ENCODE measurements around the gene IQCH. TPM values are rescaled to one million over a fixed set of nuclear protein-coding genes. Genes with fewer than 3 reads are reported as not detected.

Gene IQCH
- total RNA-seq, 4 donors from 2014 or later, result 9.6 to 13.7 (median 11.8) TPM

- no peaks in the 10 kb centered on the region for H3K27me3 ChIP-seq
- no peaks in the 10 kb centered on the region for H3K36me3 ChIP-seq
- no peak for DNase-seq
- H3K27ac ChIP-seq, result no peak overlapping the region
- H3K4me1 ChIP-seq, result peaks cover 0 to 14% of the 10 kb centered on the region in 2 donors
- H3K4me3 ChIP-seq (replicated peaks in 1 of 3), result no peak overlapping the region
- 81 to 83% methylated on average over 9 of the region's 9 CpGs for WGBS, 2 donors
- TF ChIP-seq POLR2A (IDR thresholded peaks at IDR 0.05) (no peak), CTCF (IDR thresholded peaks at IDR 0.05) (no peak)
- H3K9me3 ChIP-seq, result no peaks in the 10 kb centered on the region
- intact Hi-C loops (cut with DNase I), result no loop called here
Observed at GRCh38 chr15:67394873-67395639, 140.5 kb downstream of the IQCH start.

- Histone ChIP-seq H3K4me3 (replicated peaks in 1 of 3) (no peak overlapping the region), H3K27ac (no peak overlapping the region), H3K36me3 (no peaks in the 10 kb centered on the region), H3K27me3 (no peaks in the 10 kb centered on the region), H3K4me1 (peaks cover 0 to 14% of the 10 kb centered on the region in 2 donors), H3K9me3 (no peaks in the 10 kb centered on the region)
- 83 to 90% methylated on average over 5 of the region's 5 CpGs for WGBS, 2 donors
- DNase-seq, result no peak
- intact Hi-C loops (cut with DNase I), result no loop called here
- no peak for TF ChIP-seq POLR2A (IDR thresholded peaks at IDR 0.05)
- TF ChIP-seq CTCF (IDR thresholded peaks at IDR 0.05), result no peak
Observed at GRCh38 chr15:67396114-67396513, 141.5 kb downstream of the IQCH start.

- no peak overlapping the region for H3K27ac ChIP-seq
- intact Hi-C loops (cut with DNase I), result no loop called here
- no peak for TF ChIP-seq POLR2A (IDR thresholded peaks at IDR 0.05)
- no peak for TF ChIP-seq CTCF (IDR thresholded peaks at IDR 0.05)
- peaks cover 0 to 14% of the 10 kb centered on the region in 2 donors for H3K4me1 ChIP-seq
- no peak overlapping the region for H3K4me3 ChIP-seq (replicated peaks in 1 of 3)
- H3K36me3 ChIP-seq, result no peaks in the 10 kb centered on the region
- no peaks in the 10 kb centered on the region for H3K27me3 ChIP-seq
- no peaks in the 10 kb centered on the region for H3K9me3 ChIP-seq
- WGBS, 2 donors, result 70 to 86% methylated on average over 1 of the region's 1 CpG
- no peak for DNase-seq
Observed at GRCh38 chr15:67397139-67397538, 142.6 kb downstream of the IQCH start.

- intact Hi-C loops (cut with DNase I), result no loop called here
- TF ChIP-seq POLR2A (IDR thresholded peaks at IDR 0.05) (no peak), CTCF (IDR thresholded peaks at IDR 0.05) (no peak)
- WGBS, 2 donors, result 93 to 95% methylated on average over 4 of the region's 4 CpGs
Observed at GRCh38 chr15:67399925-67400324, 145.3 kb downstream of the IQCH start.

GRCh38 chr15:67400890-67401289 is 146.3 kb downstream of the IQCH start:
- H3K4me1 ChIP-seq, result peaks cover 0 to 17% of the 10 kb centered on the region in 2 donors
- H3K4me3 ChIP-seq (replicated peaks in 1 of 3), result no peak overlapping the region
- H3K27ac ChIP-seq, result no peak overlapping the region
- 90 to 92% methylated on average over 2 of the region's 2 CpGs for WGBS, 2 donors
- DNase-seq, result no peak
- no peaks in the 10 kb centered on the region for H3K9me3 ChIP-seq
- H3K27me3 ChIP-seq, result no peaks in the 10 kb centered on the region
- intact Hi-C loops (cut with DNase I), result no loop called here
- H3K36me3 ChIP-seq, result no peaks in the 10 kb centered on the region
- no peak for TF ChIP-seq CTCF (IDR thresholded peaks at IDR 0.05)
- TF ChIP-seq POLR2A (IDR thresholded peaks at IDR 0.05), result no peak

More at GRCh38 chr15:67399925-67400324, 145.3 kb downstream of the IQCH start:
- Histone ChIP-seq H3K9me3 (no peaks in the 10 kb centered on the region), H3K4me3 (replicated peaks in 1 of 3) (no peak overlapping the region), H3K36me3 (no peaks in the 10 kb centered on the region), H3K4me1 (peaks cover 0 to 18% of the 10 kb centered on the region in 2 donors), H3K27ac (no peak overlapping the region), H3K27me3 (no peaks in the 10 kb centered on the region)
- no peak for DNase-seq

Measured in thyroid gland (tissue), 4 donors.